HG02943 (cell line): ENCODE results near the gene RPL3.

ENCODE experiments used
- ATAC-seq: cut with Tn5 transposase; IDR thresholded peaks from one replicate; pipeline ENCODE4 v1.9.1; 2021; ENCODE audit warnings: mild to moderate bottlenecking, low read depth, moderate library complexity; ENCODE audit not compliant: unreplicated experiment

Gene RPL3

GRCh38 chr22:39284142-39284980 lies 35.1 kb downstream of the RPL3 start:
- no peak for ATAC-seq

- ATAC-seq, result no peak
Observed at GRCh38 chr22:39283322-39284141, 35.9 kb downstream of the RPL3 start.

- no peak for ATAC-seq
Observed at GRCh38 chr22:39282645-39283321, 36.6 kb downstream of the RPL3 start.

- ATAC-seq, result no peak
Observed at GRCh38 chr22:39281126-39281525, 38.3 kb downstream of the RPL3 start.

- no peak for ATAC-seq
Observed at GRCh38 chr22:39280250-39280649, 39.2 kb downstream of the RPL3 start.

- no peak for ATAC-seq
Observed at GRCh38 chr22:39279170-39279850, 40.1 kb downstream of the RPL3 start.

GRCh38 chr22:39278040-39278439 lies 41.4 kb downstream of the RPL3 start:
- no peak for ATAC-seq

GRCh38 chr22:39277142-39277607 lies 42.2 kb downstream of the RPL3 start:
- no peak for ATAC-seq

GRCh38 chr22:39276440-39277141 lies 42.8 kb downstream of the RPL3 start:
- no peak for ATAC-seq

GRCh38 chr22:39275814-39276439 lies 43.5 kb downstream of the RPL3 start:
- ATAC-seq, result no peak

GRCh38 chr22:39273950-39274887 lies 45.2 kb downstream of the RPL3 start:
- ATAC-seq, result no peak

GRCh38 chr22:39270792-39271191 lies 48.6 kb downstream of the RPL3 start:
- ATAC-seq, result no peak

GRCh38 chr22:39270280-39270679 lies 49.1 kb downstream of the RPL3 start:
- ATAC-seq, result no peak

GRCh38 chr22:39269095-39269790 lies 50.2 kb downstream of the RPL3 start:
- no peak for ATAC-seq

GRCh38 chr22:39268645-39269044 lies 50.8 kb downstream of the RPL3 start:
- no peak for ATAC-seq

GRCh38 chr22:39267974-39268373 lies 51.4 kb downstream of the RPL3 start:
- no peak for ATAC-seq

- ATAC-seq, result no peak
Observed at GRCh38 chr22:39266398-39267030, 52.9 kb downstream of the RPL3 start.
